Mesendoderm (in vitro differentiated cells): ENCODE results near the gene SLC9A8.

Experiments
- DNase-seq: peaks from one replicate; pipeline ENCODE4 v3.0.0; 2013
- H2AK5ac ChIP-seq: 2 replicates; pipeline ENCODE4 v1.6.1; 2013; ENCODE audit warnings: low read length, inconsistent platforms
- H2BK120ac ChIP-seq: 2 replicates; pipeline ENCODE4 v1.6.1; 2013; ENCODE audit warnings: low read depth, mild to moderate bottlenecking, low read length, moderate library complexity, mixed read lengths
- H2BK15ac ChIP-seq: replicated peaks from 2 replicates; pipeline ENCODE4 v1.6.1; 2013; ENCODE audit warnings: low read depth, mild to moderate bottlenecking, moderate library complexity
- H2BK5ac ChIP-seq: 2 replicates; pipeline ENCODE4 v1.6.1; 2013; ENCODE audit warnings: low read length, inconsistent platforms
- H3K18ac ChIP-seq: 2 replicates; pipeline ENCODE4 v1.6.1; 2013; ENCODE audit warnings: mild to moderate bottlenecking, low read length, mixed read lengths
- H3K23ac ChIP-seq: one replicate; pipeline ENCODE4 v1.6.1; 2013; ENCODE audit warnings: low read length
- H3K27ac ChIP-seq: 2 replicates; pipeline ENCODE4 v1.5.1; 2013; ENCODE audit warnings: low read depth, mild to moderate bottlenecking, inconsistent platforms, low read length, moderate library complexity
- H3K27me3 ChIP-seq: 2 replicates; pipeline ENCODE4 v1.6.1; 2013; ENCODE audit warnings: low read length, control low read depth, mild to moderate bottlenecking, inconsistent platforms; ENCODE audit not compliant: insufficient read depth, poor library complexity
- H3K36me3 ChIP-seq: 2 replicates; pipeline ENCODE4 v1.6.1; 2013; ENCODE audit warnings: low read length, inconsistent platforms; ENCODE audit not compliant: control insufficient read depth, insufficient read depth
- H3K4ac ChIP-seq: one replicate; pipeline ENCODE4 v1.6.1; 2013; ENCODE audit warnings: low read depth, mild to moderate bottlenecking, low read length, moderate library complexity
- H3K4me1 ChIP-seq: 2 replicates; pipeline ENCODE4 v1.6.1; 2013; ENCODE audit warnings: low read depth, low read length, inconsistent platforms; ENCODE audit not compliant: control insufficient read depth
- H3K4me2 ChIP-seq: 2 replicates; pipeline ENCODE4 v1.6.1; 2013; ENCODE audit warnings: low read length
- H3K4me3 ChIP-seq: 2 replicates; pipeline ENCODE4 v1.5.1; 2013; ENCODE audit warnings: mild to moderate bottlenecking, low read length
- H3K56ac ChIP-seq: one replicate; pipeline ENCODE4 v1.6.1; 2013; ENCODE audit warnings: low read length
- H3K79me1 ChIP-seq: 2 replicates; pipeline ENCODE4 v1.6.1; 2013; ENCODE audit warnings: low read length, inconsistent platforms
- H3K79me2 ChIP-seq: 2 replicates; pipeline ENCODE4 v1.6.1; 2013; ENCODE audit warnings: mild to moderate bottlenecking, low read length; ENCODE audit not compliant: control insufficient read depth, insufficient read depth
- H3K9ac ChIP-seq: 2 replicates; pipeline ENCODE4 v1.6.1; 2013; ENCODE audit warnings: low read length, inconsistent platforms
- H4K5ac ChIP-seq: one replicate; pipeline ENCODE4 v1.6.1; 2013; ENCODE audit warnings: low read length
- H4K8ac ChIP-seq: one replicate; pipeline ENCODE4 v1.6.1; 2013; ENCODE audit warnings: low read depth, mild to moderate bottlenecking, control low read depth, low read length, moderate library complexity
- WGBS: extraction: QIAGEN DNeasy Blood & Tissue Kit; methylation state at CpG from one replicate; pipeline ENCODE4 v1.1.7; 2013; ENCODE audit warnings: low lambda C conversion rate, missing lambda C conversion rate; ENCODE audit not compliant: insufficient coverage; ENCODE audit errors: extremely low coverage; 5-methylcytosine and 5-hydroxymethylcytosine counted together

Gene SLC9A8

GRCh38 chr20:49906615-49907154, 94.1 kb downstream of the SLC9A8 start:
- H3K9ac ChIP-seq, result no peak overlapping the region
- no peak overlapping the region for H2BK120ac ChIP-seq
- H3K18ac ChIP-seq, result no peak overlapping the region
- H3K4me2 ChIP-seq, result no peak overlapping the region
- no peaks in the 10 kb centered on the region for H3K4me1 ChIP-seq
- H3K79me2 ChIP-seq, result peaks cover 4% of the 10 kb centered on the region
- no peak overlapping the region for H3K56ac ChIP-seq
- H4K5ac ChIP-seq, result no peak overlapping the region
- WGBS, result no CpG with 5 or more reads among the region's 15 CpGs
- H4K8ac ChIP-seq, result no peak overlapping the region
- peaks cover 7% of the 10 kb centered on the region for H3K79me1 ChIP-seq
- no peak overlapping the region for H2BK15ac ChIP-seq
- no peak overlapping the region for H2BK5ac ChIP-seq
- no peak overlapping the region for H3K23ac ChIP-seq
- DNase-seq, result no peak
- no peak overlapping the region for H3K27ac ChIP-seq
- no peaks in the 10 kb centered on the region for H3K27me3 ChIP-seq
- H3K36me3 ChIP-seq, result peaks cover 3% of the 10 kb centered on the region
- H2AK5ac ChIP-seq, result no peak overlapping the region
- H3K4ac ChIP-seq, result no peak overlapping the region
- no peak overlapping the region for H3K4me3 ChIP-seq

DNA sequence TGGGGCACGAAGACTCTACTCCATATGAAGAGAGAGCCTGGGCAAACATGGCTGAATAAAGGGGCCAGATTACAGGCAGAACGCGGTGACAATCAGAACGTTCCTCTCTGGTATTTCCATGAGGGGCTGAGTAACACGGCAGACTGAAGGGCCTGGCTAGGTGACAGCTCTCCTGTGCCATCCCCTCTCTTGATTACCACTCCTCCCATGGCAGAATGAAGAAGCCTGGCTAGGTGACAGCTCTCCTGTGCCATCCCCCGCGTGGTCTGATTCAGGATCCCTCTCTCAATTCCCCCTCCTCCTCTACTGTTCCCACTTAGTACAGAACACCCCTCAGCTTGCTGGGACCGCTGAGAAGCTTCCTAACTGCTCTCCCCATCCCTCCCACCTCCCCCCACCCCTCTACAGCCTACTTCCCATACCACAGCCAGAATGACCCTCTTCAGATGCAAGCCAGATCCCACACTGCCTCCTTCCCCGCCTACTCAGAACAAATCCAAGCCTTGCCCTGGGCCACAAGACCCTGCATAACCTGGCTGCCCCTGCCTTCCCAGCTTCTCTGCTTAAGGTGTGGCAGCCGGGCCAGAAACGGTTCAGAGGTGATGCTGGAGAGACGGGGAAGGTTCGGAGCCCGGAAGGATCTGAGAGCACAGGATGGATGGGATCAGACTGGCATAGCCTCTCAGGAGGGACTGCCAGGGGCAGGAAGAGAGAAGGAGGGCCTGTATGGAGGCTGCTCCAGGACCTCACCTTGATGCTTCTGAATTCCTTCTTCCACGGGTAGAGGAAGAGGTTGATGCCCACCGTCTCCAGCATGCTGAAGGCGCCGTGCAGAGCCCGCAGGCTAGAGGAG, 95.0 kb downstream of the SLC9A8 start:
- H3K4me2 ChIP-seq, result no peak overlapping the region
- no peak overlapping the region for H3K4me3 ChIP-seq
- H2BK15ac ChIP-seq, result no peak overlapping the region
- WGBS, result no CpG with 5 or more reads among the region's 19 CpGs
- H3K18ac ChIP-seq, result no peak overlapping the region
- no peak overlapping the region for H3K9ac ChIP-seq
- H3K27me3 ChIP-seq, result no peaks in the 10 kb centered on the region
- peaks cover 11% of the 10 kb centered on the region for H3K79me1 ChIP-seq
- no peak overlapping the region for H4K8ac ChIP-seq
- no peak overlapping the region for H2BK120ac ChIP-seq
- no peak overlapping the region for H3K56ac ChIP-seq
- DNase-seq, result no peak
- H3K23ac ChIP-seq, result no peak overlapping the region
- no peak overlapping the region for H4K5ac ChIP-seq
- H2AK5ac ChIP-seq, result no peak overlapping the region
- no peak overlapping the region for H2BK5ac ChIP-seq
- no peak overlapping the region for H3K4ac ChIP-seq
- no peaks in the 10 kb centered on the region for H3K4me1 ChIP-seq
- peaks cover 9% of the 10 kb centered on the region for H3K79me2 ChIP-seq
- no peak overlapping the region for H3K27ac ChIP-seq
- H3K36me3 ChIP-seq, result peaks cover 3% of the 10 kb centered on the region

DNA sequence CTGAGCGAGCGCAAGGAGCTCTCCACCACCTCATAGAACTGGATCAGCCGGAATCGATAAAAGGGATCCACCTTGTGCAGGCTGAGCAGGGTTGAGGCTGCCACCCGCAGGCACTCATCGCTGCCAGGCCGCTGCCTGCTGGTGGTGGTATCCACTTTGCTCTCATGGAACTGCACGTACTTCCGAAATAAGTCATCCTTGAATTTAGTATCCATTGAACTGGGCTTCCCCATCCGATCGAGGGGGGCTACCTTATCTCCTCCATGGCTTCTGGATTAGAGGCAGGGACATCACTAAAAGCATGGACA, 95.6 kb downstream of the SLC9A8 start:
- WGBS, result no CpG with 5 or more reads among the region's 11 CpGs
- Histone ChIP-seq H2BK120ac (no peak overlapping the region), H2BK5ac (no peak overlapping the region), H4K8ac (no peak overlapping the region), H4K5ac (no peak overlapping the region), H3K27ac (no peak overlapping the region), H3K23ac (no peak overlapping the region), H3K4ac (no peak overlapping the region), H3K27me3 (no peaks in the 10 kb centered on the region), H3K4me3 (no peak overlapping the region), H3K36me3 (peaks cover 3% of the 10 kb centered on the region), H2BK15ac (no peak overlapping the region), H3K56ac (no peak overlapping the region), H3K9ac (no peak overlapping the region), H3K79me1 (peaks cover 13% of the 10 kb centered on the region), H3K4me2 (no peak overlapping the region), H2AK5ac (no peak overlapping the region), H3K4me1 (no peaks in the 10 kb centered on the region), H3K18ac (no peak overlapping the region), H3K79me2 (peaks cover 12% of the 10 kb centered on the region)
- DNase-seq, result no peak

- peaks cover 1% of the 10 kb centered on the region for H3K36me3 ChIP-seq
- H2BK120ac ChIP-seq, result no peak overlapping the region
- no peak overlapping the region for H2BK5ac ChIP-seq
- H3K4ac ChIP-seq, result no peak overlapping the region
- no peak overlapping the region for H3K9ac ChIP-seq
- H3K79me2 ChIP-seq, result peaks cover 26% of the 10 kb centered on the region
- WGBS, result no CpG with 5 or more reads among the region's 28 CpGs
- peak; percentile 64 for DNase-seq
- no peak overlapping the region for H3K4me3 ChIP-seq
- H3K4me2 ChIP-seq, result no peak overlapping the region
- no peak overlapping the region for H3K18ac ChIP-seq
- H3K23ac ChIP-seq, result no peak overlapping the region
- no peak overlapping the region for H3K27ac ChIP-seq
- H2BK15ac ChIP-seq, result no peak overlapping the region
- peaks cover 26% of the 10 kb centered on the region for H3K79me1 ChIP-seq
- no peak overlapping the region for H3K56ac ChIP-seq
- no peak overlapping the region for H4K5ac ChIP-seq
- H3K4me1 ChIP-seq, result no peaks in the 10 kb centered on the region
- no peaks in the 10 kb centered on the region for H3K27me3 ChIP-seq
- no peak overlapping the region for H4K8ac ChIP-seq
- no peak overlapping the region for H2AK5ac ChIP-seq
Observed at GRCh38 chr20:49909499-49910339, 97.1 kb downstream of the SLC9A8 start.

DNA sequence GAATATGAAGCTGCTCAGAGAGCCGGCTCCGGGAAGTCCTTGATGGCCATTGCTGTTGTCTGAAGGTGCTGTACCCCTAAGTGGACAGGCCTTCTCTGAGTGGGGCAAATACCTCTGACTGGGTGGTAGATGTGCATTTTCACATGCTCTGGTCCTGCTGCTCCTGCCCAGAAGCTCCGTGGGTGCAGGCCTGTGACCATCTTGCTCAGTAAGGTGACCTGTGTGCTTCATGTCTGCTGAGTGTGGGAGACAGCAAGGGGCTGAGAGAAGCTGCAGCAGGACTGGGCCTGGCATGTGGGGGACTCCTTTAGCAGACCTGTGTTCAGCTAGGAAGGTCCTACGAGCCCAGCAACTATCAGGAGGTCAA, 97.7 kb downstream of the SLC9A8 start:
- no CpG with 5 or more reads among the region's 4 CpGs for WGBS
- H3K4me1 ChIP-seq, result no peaks in the 10 kb centered on the region
- no peak overlapping the region for H2BK15ac ChIP-seq
- no peak overlapping the region for H3K27ac ChIP-seq
- no peak overlapping the region for H2BK5ac ChIP-seq
- H3K36me3 ChIP-seq, result no peaks in the 10 kb centered on the region
- H3K4me3 ChIP-seq, result no peak overlapping the region
- H4K5ac ChIP-seq, result no peak overlapping the region
- H3K79me1 ChIP-seq, result peaks cover 28% of the 10 kb centered on the region
- DNase-seq, result no peak
- no peak overlapping the region for H3K4me2 ChIP-seq
- H3K79me2 ChIP-seq, result peaks cover 29% of the 10 kb centered on the region
- H3K23ac ChIP-seq, result no peak overlapping the region
- no peak overlapping the region for H2BK120ac ChIP-seq
- H4K8ac ChIP-seq, result no peak overlapping the region
- no peaks in the 10 kb centered on the region for H3K27me3 ChIP-seq
- H3K4ac ChIP-seq, result no peak overlapping the region
- H2AK5ac ChIP-seq, result no peak overlapping the region
- H3K9ac ChIP-seq, result no peak overlapping the region
- H3K56ac ChIP-seq, result no peak overlapping the region
- H3K18ac ChIP-seq, result no peak overlapping the region
